Activated B cell treated with CpG ODN at 0.5 μM for 24 hours (primary cell): ENCODE measurements around the gene CLEC7A. TPM values are rescaled to one million over a fixed set of nuclear protein-coding genes. Genes with fewer than 3 reads are reported as not detected.

Experiments used
- ATAC-seq: fragments of 200-7000 bp; cut with Tn5 transposase; one replicate; pipeline ENCODE4 v1.10.0; 2021; ENCODE audit warnings: low read depth, mild to moderate bottlenecking, moderate library complexity
- CTCF ChIA-PET: fragments of 350-600 bp; sonication (Branson Sonifier 250); formaldehyde crosslinking; loops from one replicate; lab custom pipeline; 2021; ENCODE audit warnings: antibody characterized with exemption; lab: Charles Lee
- POLR2A ChIA-PET: fragments of 350-600 bp; sonication (Branson Sonifier 250); formaldehyde crosslinking; loops from one replicate; lab custom pipeline; 2021; ENCODE audit warnings: antibody characterized with exemption; lab: Charles Lee
- DNase-seq: peaks from one replicate; pipeline ENCODE4 v3.0.0; 2022
- H3K27ac Mint-ChIP-seq: one replicate; pipeline ENCODE4 v1.8.0; 2020; ENCODE audit warnings: mixed read lengths
- H3K27me3 Mint-ChIP-seq: one replicate; pipeline ENCODE4 v1.8.0; 2021; ENCODE audit warnings: mixed read lengths
- H3K36me3 Mint-ChIP-seq: one replicate; pipeline ENCODE4 v1.8.0; 2021; ENCODE audit warnings: low read depth, mixed read lengths
- H3K4me1 Mint-ChIP-seq: one replicate; pipeline ENCODE4 v1.8.0; 2021; ENCODE audit warnings: mixed read lengths
- H3K4me3 Mint-ChIP-seq: one replicate; pipeline ENCODE4 v1.8.0; 2020; ENCODE audit warnings: mild to moderate bottlenecking, mixed read lengths
- H3K9me3 Mint-ChIP-seq: one replicate; pipeline ENCODE4 v1.8.0; 2020; ENCODE audit warnings: mixed read lengths
- intact Hi-C: fragments of 100-400 bp; cut with micrococcal nuclease; formaldehyde crosslinking; loops from one replicate; pipeline ENCODE4 v1.15.1; 2024
- total RNA-seq: library from RNA; stranded (reverse); gene quantifications from 2 replicates; pipeline ENCODE4 v1.2.3, GENCODE V29; 2022
- TF ChIP-seq, protein P1 (sequence below): fragments of 200-600 bp; IDR thresholded peaks from one replicate; pipeline ENCODE4 v1.8.0; 2022; ENCODE audit warnings: antibody characterized with exemption, mild to moderate bottlenecking

CLEC7A gene
- total RNA-seq, 1 donor from 2014 or later = 0.09 TPM

DNA sequence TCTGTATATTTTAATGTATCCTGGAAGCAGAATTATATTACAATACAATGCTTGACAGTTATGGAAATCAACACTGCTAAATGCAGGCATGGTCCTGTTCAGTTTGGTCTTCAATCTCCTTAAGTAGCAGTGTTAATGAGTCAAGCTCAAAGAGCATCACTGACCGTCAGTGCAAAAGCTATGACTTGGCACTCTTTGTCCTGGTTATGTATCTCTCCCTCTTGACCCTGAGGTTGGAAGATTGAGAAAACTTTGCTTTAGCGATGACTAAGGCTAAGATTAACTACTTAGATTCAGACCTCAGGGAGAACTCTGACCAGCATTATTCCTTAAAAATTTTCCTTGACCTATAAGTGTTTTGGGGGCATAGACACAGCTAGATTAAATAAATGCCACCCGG is 10.9 kb downstream of the CLEC7A start:
- Mint-ChIP-seq H3K4me1 (no peaks in the 10 kb centered on the region), H3K36me3 (no peaks in the 10 kb centered on the region), H3K27ac (no peak overlapping the region), H3K9me3 (peaks cover 5% of the 10 kb centered on the region), H3K4me3 (no peak overlapping the region), H3K27me3 (peaks cover 17% of the 10 kb centered on the region)
- CTCF ChIA-PET = no interaction called here
- POLR2A ChIA-PET = no interaction called here
- TF ChIP-seq, protein P1, sequence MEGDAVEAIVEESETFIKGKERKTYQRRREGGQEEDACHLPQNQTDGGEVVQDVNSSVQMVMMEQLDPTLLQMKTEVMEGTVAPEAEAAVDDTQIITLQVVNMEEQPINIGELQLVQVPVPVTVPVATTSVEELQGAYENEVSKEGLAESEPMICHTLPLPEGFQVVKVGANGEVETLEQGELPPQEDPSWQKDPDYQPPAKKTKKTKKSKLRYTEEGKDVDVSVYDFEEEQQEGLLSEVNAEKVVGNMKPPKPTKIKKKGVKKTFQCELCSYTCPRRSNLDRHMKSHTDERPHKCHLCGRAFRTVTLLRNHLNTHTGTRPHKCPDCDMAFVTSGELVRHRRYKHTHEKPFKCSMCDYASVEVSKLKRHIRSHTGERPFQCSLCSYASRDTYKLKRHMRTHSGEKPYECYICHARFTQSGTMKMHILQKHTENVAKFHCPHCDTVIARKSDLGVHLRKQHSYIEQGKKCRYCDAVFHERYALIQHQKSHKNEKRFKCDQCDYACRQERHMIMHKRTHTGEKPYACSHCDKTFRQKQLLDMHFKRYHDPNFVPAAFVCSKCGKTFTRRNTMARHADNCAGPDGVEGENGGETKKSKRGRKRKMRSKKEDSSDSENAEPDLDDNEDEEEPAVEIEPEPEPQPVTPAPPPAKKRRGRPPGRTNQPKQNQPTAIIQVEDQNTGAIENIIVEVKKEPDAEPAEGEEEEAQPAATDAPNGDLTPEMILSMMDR = no peak
- DNase-seq (no peak), ATAC-seq (no peak)
- intact Hi-C loops = no loop called here

DNA sequence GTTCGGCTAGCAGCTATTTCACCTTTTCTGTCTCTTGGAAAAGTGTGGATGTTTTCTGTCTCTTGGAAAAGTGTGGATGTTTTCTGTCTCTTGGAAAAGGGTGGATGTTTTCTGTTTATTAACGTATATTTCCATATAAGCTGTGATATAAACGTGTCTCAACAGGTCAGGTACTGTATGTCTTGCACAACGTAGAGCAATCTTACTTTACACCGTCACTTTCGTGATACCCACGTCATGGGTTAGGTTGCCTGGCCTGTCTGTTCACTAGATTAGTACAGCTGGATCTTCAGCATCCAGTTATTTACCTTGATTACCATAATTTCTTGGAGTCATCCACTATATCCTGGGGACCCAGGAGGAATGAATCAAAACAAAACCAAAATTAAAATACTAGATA is 14.1 kb downstream of the CLEC7A start:
- TF ChIP-seq, protein P1 = no peak
- peaks cover 5% of the 10 kb centered on the region for H3K9me3 Mint-ChIP-seq
- CTCF ChIA-PET = no interaction called here
- H3K4me1 Mint-ChIP-seq = no peaks in the 10 kb centered on the region
- intact Hi-C loops = no loop called here
- ATAC-seq (no peak), DNase-seq (no peak)
- no peak overlapping the region for H3K4me3 Mint-ChIP-seq
- H3K27ac Mint-ChIP-seq = no peak overlapping the region
- no peaks in the 10 kb centered on the region for H3K36me3 Mint-ChIP-seq
- POLR2A ChIA-PET = no interaction called here
- H3K27me3 Mint-ChIP-seq = peaks cover 14% of the 10 kb centered on the region

DNA sequence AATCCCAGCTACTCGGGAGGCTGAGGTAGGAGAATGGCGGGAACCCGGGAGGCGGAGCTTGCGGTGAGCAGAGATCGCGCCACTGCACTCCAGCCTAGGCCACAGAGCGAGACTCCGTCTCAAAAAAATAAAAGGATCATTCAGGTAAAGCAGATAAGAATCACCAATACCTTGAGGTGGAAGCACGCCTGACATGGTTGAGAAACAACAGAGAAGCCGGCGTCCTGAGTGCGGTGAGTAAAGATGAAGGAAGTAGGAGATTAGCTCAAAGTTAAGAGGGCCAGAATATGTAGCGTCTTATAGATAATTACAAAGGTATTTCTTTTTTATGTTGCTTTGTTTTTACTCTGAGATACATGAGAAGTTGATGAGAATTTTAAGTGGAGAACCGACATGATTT is 14.7 kb downstream of the CLEC7A start:
- peaks cover 16% of the 10 kb centered on the region for H3K27me3 Mint-ChIP-seq
- TF ChIP-seq, protein P1 = no peak
- H3K4me3 Mint-ChIP-seq = no peak overlapping the region
- no peak overlapping the region for H3K27ac Mint-ChIP-seq
- DNase-seq (no peak), ATAC-seq (no peak)
- ChIA-PET POLR2A (no interaction called here), CTCF (no interaction called here)
- intact Hi-C loops = no loop called here
- H3K9me3 Mint-ChIP-seq = peaks cover 5% of the 10 kb centered on the region
- no peaks in the 10 kb centered on the region for H3K36me3 Mint-ChIP-seq
- H3K4me1 Mint-ChIP-seq = no peaks in the 10 kb centered on the region

DNA sequence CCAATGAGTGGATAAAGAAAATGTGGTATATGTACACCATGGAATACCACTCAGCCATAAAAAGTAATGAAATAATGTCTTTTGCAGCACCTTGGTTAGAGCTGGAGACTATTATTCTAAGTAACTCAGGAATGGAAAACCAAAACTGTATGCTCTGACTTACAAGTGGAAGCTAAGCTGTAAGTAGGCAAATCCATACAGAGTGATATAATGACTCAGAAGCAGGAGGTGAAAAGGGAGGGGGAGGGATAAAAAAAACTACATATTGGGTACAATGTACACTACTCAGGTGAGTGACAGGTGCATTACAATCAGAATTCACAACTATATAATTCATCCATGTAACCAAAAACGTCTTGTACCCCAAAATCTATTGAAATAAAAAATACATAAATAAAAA is 16.1 kb downstream of the CLEC7A start:
- DNase-seq (no peak), ATAC-seq (no peak)
- H3K9me3 Mint-ChIP-seq = no peaks in the 10 kb centered on the region
- intact Hi-C loops = no loop called here
- no peak overlapping the region for H3K4me3 Mint-ChIP-seq
- ChIA-PET CTCF (no interaction called here), POLR2A (no interaction called here)
- no peak overlapping the region for H3K27ac Mint-ChIP-seq
- H3K36me3 Mint-ChIP-seq = no peaks in the 10 kb centered on the region
- TF ChIP-seq, protein P1 = no peak
- peaks cover 12% of the 10 kb centered on the region for H3K27me3 Mint-ChIP-seq
- no peaks in the 10 kb centered on the region for H3K4me1 Mint-ChIP-seq

DNA sequence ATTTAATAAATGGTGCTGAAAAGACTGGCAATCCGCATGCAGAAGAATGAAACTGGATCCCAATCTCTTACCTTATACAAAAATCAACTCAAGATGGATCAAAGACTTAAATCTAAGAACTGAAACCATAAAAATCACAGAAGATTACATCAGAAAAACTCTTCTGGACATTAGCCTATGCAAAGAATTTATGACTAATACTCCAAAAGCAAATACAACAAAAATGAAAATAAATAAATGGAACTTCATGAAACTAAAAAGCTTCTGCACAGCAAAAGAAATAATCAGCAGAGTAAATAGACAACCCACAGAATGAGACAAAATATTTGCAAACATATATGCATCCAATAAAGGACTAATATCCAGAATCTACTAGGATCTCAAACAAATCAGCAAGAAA is 16.9 kb downstream of the CLEC7A start:
- Mint-ChIP-seq H3K4me1 (no peaks in the 10 kb centered on the region), H3K36me3 (no peaks in the 10 kb centered on the region), H3K27me3 (peaks cover 12% of the 10 kb centered on the region), H3K27ac (no peak overlapping the region), H3K9me3 (no peaks in the 10 kb centered on the region), H3K4me3 (no peak overlapping the region)
- intact Hi-C loops = no loop called here
- CTCF ChIA-PET = no interaction called here
- POLR2A ChIA-PET = no interaction called here
- ATAC-seq = no peak
- TF ChIP-seq, protein P1 = no peak
- DNase-seq = no peak
